ES-I3 (cell line): ENCODE results near the gene ITPRID2.

Source experiments
- H3K36me3 ChIP-seq: 2 replicates; pipeline ENCODE4 v1.6.1; 2013; ENCODE audit warnings: mild to moderate bottlenecking, low read length, control low read depth, moderate library complexity; ENCODE audit not compliant: insufficient read depth
- H3K4me1 ChIP-seq: 2 replicates; pipeline ENCODE4 v1.6.1; 2013; ENCODE audit warnings: mild to moderate bottlenecking, control low read depth, low read length; ENCODE audit not compliant: insufficient read depth
- H3K9ac ChIP-seq: 2 replicates; pipeline ENCODE4 v1.6.1; 2013; ENCODE audit warnings: low read depth, mild to moderate bottlenecking, low read length, moderate library complexity
- H3K9me3 ChIP-seq: 2 replicates; pipeline ENCODE4 v1.6.1; 2013; ENCODE audit warnings: mild to moderate bottlenecking, low read length, moderate library complexity; ENCODE audit not compliant: control insufficient read depth, insufficient read depth

The ITPRID2 gene

DNA sequence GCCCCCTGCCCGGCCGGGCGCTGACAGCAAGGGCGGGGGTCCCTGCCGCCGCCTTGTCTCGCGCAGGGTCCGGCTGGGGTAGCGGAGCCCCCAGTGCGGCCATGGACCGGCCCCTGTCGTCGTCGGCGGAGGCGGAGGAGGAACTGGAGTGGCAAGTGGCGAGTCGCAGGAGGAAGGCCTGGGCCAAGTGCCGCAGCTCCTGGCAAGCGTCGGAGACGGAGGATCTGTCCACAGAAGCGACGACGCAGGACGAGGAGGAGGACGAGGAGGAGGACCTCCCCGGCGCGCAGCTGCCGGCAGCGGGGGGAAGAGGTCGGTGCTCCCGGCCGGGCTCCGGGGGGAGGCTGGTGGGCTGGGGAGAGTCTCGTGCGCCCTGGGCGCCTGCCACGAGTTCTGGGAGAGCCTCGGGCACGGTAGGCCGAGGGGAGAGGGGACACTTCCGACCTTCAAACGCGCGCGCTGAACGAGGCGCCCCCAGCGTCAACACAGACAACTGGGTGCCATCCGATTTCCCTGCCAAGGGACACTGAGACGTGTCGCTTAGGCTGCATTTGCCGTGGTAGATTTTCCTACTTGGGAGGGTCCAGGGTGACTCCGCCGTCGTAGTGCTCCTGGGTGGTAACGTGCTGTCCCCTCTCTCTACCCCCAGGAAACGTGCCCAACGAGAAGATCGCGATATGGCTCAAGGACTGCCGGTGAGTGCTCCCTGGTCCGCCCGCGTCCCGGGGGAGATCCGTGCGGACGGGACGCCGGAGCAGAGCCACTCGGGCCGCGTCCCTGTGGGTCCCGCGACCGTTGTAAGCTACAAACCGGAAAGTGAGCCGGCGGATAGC, 652 bp downstream of the ITPRID2 start:
- H3K9ac ChIP-seq = peak overlapping the region; percentile 94
- no peaks in the 10 kb centered on the region for H3K36me3 ChIP-seq
- no peaks in the 10 kb centered on the region for H3K9me3 ChIP-seq
- H3K4me1 ChIP-seq = no peaks in the 10 kb centered on the region

DNA sequence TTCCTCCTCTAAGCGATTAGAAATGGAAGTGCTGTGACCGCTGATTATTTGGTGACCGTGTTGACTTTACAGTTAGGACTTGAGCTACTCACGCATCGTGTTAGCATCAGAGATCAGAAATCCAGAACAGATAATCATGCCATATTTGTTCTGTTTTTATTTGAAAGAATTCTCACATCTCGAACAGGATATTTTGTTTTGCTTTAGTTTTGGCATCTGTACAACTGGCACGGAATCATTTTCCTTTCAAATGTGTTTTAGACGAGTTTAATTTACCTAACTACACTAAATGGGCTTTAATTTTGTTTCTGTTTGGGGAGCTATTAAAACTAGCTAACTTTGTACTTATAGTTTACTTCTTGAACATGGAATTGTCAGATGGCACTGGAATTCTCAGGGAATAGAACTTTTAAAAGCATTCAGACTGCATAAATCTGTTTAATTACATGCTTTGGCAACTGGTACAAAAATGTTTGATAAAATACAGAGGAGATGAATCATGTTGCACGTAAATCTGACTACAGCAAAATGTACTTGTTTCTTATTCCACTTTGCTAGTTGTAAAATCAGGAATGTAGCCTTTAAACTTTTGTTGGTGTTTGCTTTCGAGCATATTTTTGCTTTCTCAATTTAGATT, 1.4 kb downstream of the ITPRID2 start:
- Histone ChIP-seq H3K4me1 (no peaks in the 10 kb centered on the region), H3K9me3 (no peaks in the 10 kb centered on the region), H3K36me3 (no peaks in the 10 kb centered on the region), H3K9ac (peak overlapping the region; percentile 94)

DNA sequence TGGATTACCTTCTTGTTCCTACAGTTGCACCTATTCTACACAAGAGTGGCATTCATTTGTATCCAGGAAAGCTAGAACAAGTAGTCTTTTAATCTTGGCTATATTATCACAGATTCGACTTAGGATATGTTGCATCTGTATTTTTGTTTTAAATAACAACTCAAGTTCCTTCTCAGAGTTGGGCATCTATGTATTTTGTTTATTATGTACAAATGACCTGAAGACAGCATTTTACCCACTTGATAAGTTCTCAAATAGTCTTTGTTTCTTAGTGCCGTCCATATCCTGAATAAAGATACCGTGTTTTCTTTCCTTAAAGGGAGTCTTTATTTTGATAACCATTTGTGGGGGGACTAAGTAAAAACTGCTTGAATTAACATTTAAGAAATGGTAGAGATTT, 2.9 kb downstream of the ITPRID2 start:
- no peaks in the 10 kb centered on the region for H3K4me1 ChIP-seq
- no peak overlapping the region; the same call in 1 of the 2 replicates for H3K9ac ChIP-seq

DNA sequence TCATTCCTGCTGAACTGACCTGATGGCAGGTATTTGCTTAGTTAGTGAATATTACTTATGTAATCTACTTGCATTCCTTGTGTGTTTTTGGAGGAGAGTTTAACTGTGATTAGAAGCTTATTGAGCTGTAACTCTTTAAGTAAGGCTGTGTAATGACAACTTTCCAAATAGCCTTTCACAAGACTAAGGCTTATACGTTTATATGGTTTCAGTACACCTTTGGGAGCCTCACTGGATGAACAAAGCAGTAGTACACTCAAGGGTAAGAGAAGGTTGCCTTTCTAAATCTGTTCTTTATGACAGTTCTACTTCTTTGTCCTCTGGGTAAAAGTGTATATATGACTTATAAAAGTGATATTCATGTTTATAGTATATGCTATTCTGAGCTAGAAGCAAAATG, 4.3 kb downstream of the ITPRID2 start:
- Histone ChIP-seq H3K9me3 (no peaks in the 10 kb centered on the region), H3K36me3 (peaks cover 5% of the 10 kb centered on the region; the same call in 1 of the 2 replicates), H3K4me1 (no peaks in the 10 kb centered on the region), H3K9ac (no peak overlapping the region)

More for the DNA sequence above, 2.9 kb downstream of the ITPRID2 start:
- peaks cover 2% of the 10 kb centered on the region; the same call in 1 of the 2 replicates for H3K36me3 ChIP-seq
- no peaks in the 10 kb centered on the region for H3K9me3 ChIP-seq

DNA sequence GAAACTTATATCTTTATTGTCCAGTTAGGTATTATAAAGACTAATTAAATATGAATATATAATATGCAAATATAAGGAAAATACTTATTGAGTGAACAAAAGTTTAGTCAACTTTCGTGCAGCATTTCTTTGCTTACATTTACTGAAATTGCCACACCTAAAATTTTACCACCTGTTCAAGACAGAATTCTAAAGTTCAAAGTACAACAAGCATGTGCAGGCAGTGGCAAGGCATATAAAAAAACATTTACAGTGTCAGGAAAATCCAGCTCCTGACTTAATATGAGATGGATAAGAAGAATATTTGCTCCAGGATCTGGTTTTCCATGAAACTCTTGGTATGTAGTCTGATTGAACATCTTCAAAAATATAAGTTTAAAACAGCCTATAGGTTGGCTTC, 4.8 kb downstream of the ITPRID2 start:
- Histone ChIP-seq H3K36me3 (peaks cover 5% of the 10 kb centered on the region; the same call in 1 of the 2 replicates), H3K4me1 (no peaks in the 10 kb centered on the region), H3K9ac (no peak overlapping the region), H3K9me3 (no peaks in the 10 kb centered on the region)

DNA sequence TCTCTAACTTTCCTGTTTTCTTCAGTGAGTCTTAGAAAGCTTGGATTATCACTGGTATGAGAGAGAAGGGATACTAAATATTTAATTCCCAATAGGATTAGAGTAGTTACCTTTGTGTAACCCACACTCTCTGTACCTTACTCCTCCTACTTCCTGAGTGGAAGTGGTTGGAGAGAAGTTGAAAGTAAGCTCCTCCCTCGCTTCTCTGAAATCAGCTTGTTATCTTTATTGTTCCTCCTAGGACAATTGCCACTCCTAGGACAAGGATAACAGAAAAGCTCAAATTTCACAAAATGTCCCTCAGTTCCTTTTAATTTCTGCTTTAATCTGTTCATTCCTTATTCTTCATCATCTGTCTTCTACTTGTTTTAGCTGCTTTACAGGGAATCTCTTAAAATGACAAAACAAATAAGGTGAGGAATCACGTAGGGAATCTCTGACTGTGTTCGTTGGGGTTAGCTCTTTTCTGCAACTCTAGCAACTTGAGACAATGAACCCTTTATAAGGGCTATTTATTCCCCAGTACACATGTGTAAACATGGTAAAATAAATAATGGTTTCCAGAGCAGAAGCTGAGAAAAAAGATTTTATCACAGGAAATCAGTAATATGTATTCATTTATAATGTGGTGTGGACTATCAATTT, 8.6 kb downstream of the ITPRID2 start:
- Histone ChIP-seq H3K4me1 (no peaks in the 10 kb centered on the region), H3K36me3 (peaks cover 5% of the 10 kb centered on the region; the same call in 1 of the 2 replicates)

DNA sequence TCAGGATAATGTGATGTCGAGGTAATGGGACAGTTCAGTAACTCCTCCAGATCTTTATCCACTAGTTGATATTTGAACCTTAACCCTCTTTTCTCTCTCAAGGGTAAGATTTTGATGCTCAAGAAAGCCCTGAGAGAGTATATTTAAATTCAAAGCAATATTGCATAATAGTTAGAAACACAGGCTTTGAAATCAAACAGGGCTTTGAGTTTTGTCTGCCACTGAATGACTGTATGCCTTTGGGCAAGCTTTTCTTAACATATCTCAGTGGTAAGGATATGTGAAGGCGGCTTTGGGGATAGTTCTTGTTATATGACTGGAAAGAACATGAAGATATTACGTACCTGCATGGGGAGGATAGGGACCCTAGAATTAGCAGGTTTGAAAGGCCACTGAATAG, 11.1 kb downstream of the ITPRID2 start:
- no peaks in the 10 kb centered on the region for H3K4me1 ChIP-seq
- no peaks in the 10 kb centered on the region for H3K9me3 ChIP-seq
- H3K36me3 ChIP-seq = peaks cover 8% of the 10 kb centered on the region
- H3K9ac ChIP-seq = no peak overlapping the region

More for the DNA sequence above, 8.6 kb downstream of the ITPRID2 start:
- Histone ChIP-seq H3K9ac (no peak overlapping the region), H3K9me3 (no peaks in the 10 kb centered on the region)

DNA sequence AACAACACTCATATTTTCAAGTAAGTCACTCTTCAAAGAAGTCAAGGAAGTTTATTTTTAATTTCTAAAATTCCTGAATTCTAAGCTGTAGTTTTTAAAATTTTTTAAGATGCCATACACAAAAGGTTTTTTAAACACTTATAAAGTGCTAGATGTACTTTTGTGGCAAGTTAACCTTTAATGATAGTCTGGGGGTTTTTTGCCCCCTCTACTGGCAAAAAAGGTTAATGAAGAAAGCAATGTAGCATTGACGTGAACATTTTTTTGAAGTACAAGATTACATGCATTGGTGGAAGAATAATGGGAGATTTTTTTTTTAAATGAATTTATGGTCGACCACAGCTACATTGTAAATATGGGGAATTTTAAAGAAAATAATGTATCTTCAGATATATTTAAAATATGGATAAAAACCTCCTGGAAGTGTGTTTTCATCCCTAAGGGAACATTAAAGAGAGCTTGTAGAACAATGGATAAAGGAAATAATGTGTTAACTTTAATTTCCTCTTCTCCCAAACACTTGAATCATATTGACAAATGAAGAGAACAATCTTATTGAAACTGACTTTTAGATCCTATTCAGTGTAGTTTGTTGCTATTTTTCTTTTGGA, 12.6 kb downstream of the ITPRID2 start:
- no peaks in the 10 kb centered on the region for H3K4me1 ChIP-seq
- peaks cover 8% of the 10 kb centered on the region for H3K36me3 ChIP-seq
- H3K9ac ChIP-seq = no peak overlapping the region
- no peaks in the 10 kb centered on the region for H3K9me3 ChIP-seq

DNA sequence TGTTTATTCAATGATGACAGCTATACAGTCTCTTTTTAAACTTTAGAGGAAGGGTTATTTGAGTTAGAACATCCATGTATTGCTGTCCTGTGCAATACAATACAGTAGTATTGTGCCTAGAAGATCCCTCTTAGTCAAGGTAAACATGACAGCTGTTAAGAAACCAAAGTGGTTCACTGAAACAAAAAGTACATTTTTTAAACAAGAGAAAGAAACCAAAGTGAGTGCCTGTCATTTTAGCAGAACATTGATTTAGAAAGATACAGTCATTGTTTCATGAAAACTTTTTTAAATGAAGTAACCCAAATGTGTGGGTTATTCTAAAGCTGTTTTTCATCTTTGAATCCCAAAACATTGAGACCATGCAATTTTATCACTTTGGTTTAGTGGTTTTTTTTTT, 15.5 kb downstream of the ITPRID2 start:
- Histone ChIP-seq H3K9me3 (no peaks in the 10 kb centered on the region), H3K4me1 (no peaks in the 10 kb centered on the region), H3K9ac (no peak overlapping the region), H3K36me3 (peaks cover 4% of the 10 kb centered on the region)

DNA sequence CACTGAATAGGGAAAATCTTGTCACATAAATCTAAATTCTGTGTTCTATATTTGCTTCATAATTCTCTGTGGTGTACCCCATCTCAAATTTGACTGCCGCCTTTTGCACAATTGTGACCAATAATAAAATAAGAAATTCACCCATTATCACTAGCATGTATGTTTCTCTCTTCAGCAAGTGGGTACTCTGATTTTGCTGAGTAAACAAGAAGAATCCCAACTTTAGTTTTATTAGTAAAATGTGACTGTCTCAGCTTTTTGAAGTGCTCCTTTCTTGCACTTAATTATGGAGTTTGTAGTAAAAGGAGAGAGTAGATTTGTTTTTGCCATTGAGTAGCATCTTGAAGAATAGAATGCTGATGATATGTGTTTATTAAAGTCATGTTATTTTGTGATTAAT, 16.1 kb downstream of the ITPRID2 start:
- Histone ChIP-seq H3K36me3 (peaks cover 4% of the 10 kb centered on the region), H3K9ac (no peak overlapping the region), H3K4me1 (no peaks in the 10 kb centered on the region), H3K9me3 (no peaks in the 10 kb centered on the region)

DNA sequence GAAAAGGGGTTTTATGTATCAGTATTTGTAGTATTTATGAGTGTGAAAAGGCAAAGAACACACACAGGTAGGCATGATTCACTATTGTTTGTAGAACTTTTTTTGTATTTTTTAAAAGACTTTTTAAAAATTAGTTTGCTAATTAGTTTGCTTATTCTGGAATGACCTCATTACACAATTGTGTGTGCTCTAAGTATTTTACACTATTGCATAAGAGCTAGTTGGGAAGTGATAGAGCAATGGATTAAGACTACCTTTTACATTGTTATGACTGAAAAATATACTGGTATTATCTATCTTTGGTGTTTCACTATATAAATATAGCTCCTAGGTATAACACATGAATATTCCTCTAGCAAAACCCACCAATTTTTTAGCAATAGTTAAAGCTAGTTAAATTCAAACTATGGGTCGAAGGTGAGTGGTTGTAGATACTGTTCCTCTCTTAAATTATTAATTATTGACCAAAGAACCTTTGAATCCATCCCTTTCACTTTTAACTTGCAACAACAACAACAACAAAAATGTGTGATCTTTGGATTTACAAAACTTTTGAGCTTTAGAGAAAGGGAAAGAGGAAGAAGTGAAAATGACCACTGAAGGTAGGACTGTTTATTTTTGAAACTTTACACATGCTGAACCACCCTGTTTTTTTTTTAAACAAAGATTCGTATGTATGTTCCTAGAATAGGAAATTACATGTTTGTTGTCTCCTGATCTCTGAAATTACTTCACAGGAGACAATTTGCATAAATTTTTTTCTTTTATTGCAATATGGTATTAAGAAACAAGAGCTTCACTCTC, 18.7 kb downstream of the ITPRID2 start:
- Histone ChIP-seq H3K4me1 (no peaks in the 10 kb centered on the region), H3K9ac (no peak overlapping the region), H3K36me3 (peaks cover 4% of the 10 kb centered on the region), H3K9me3 (no peaks in the 10 kb centered on the region)

DNA sequence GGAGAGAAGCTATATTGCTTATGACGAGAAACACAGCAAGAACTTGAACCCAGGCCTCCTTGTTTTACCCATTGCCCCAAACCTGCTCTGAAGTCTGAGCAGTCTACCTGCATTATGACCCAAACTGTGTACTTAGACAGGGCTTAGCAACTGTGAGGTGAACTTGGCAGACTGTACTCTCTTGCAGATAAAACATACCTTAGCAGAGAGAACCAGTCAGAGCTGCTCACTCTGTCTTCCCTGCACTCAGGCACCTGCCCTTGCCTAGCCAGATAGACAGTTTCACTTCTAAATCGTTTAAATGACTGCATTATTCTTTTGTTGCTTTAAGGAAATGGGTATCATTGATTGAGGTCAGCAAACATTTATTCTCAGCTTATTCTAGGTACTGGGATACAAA, 20.3 kb downstream of the ITPRID2 start:
- Histone ChIP-seq H3K36me3 (peaks cover 4% of the 10 kb centered on the region), H3K4me1 (no peaks in the 10 kb centered on the region), H3K9ac (no peak overlapping the region), H3K9me3 (no peaks in the 10 kb centered on the region)

DNA sequence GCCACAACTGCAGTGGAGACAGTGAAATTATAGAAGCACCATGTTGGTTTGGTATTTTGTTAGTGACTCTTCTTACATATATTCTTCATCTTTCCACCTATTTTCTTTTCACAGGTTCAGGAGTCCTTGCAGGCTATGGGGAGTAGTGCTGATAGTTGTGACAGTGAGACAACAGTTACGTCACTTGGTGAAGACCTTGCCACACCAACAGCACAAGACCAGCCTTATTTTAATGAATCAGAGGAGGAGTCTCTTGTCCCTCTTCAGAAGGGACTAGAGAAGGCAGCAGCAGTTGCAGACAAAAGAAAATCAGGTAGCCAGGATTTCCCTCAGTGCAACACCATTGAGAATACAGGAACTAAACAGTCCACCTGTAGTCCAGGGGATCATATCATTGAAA, 23.6 kb downstream of the ITPRID2 start:
- Histone ChIP-seq H3K9ac (no peak overlapping the region), H3K36me3 (peaks cover 8% of the 10 kb centered on the region), H3K9me3 (no peaks in the 10 kb centered on the region), H3K4me1 (no peaks in the 10 kb centered on the region)
